ENCODE results near the gene CABP7.

CABP7 gene

DNA sequence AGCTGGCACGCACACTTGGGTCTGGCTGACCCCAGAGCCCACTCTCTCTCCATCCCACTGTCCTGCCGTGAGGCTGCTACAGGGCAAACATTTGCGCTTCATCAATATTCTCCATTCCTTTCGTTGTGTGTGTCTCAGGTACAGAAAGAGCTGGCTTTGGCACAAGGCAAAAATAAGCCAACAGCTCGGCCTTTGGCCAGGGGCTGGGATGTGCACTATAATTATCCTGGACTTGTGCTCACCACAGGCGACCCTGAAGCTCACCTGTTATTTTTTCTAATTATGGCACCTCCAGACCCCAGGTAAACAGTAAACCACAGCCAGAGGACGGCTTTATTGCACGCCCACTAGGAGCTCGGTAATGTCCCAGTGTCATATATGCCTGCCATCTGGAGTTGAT lies 36.1 kb downstream of the CABP7 start:
- Histone ChIP-seq H3K4me1 (ENCODE audit: insufficient read depth, low read length, severe bottlenecking) (no peaks in the 10 kb centered on the region), H3K9ac (ENCODE audit: low read length) (no peak overlapping the region), H3K27me3 (ENCODE audit: insufficient read depth, low read length) (no peaks in the 10 kb centered on the region), H3F3A (ENCODE audit: insufficient read depth, low read length) (no peaks in the 10 kb centered on the region), H3K27ac (ENCODE audit: low read depth, low read length, poor library complexity, severe bottlenecking) (no peak overlapping the region), H3K4me3 (ENCODE audit: low read depth, low read length, poor library complexity, severe bottlenecking) (no peak overlapping the region), H3K9me2 (ENCODE audit: low read depth, low read length) (no peaks in the 10 kb centered on the region), H2AFZ (ENCODE audit: low read length) (no peak overlapping the region), H3K36me3 (ENCODE audit: insufficient read depth, low read length) (no peaks in the 10 kb centered on the region), H3K4me2 (ENCODE audit: low read length) (no peak overlapping the region), H3K9me3 (ENCODE audit: low read length) (no peaks in the 10 kb centered on the region), H4K20me1 (ENCODE audit: insufficient read depth, low read length) (no peaks in the 10 kb centered on the region), H3K79me2 (ENCODE audit: insufficient read depth, low read length) (no peaks in the 10 kb centered on the region)
- no peak for TF ChIP-seq EZH2 (IDR thresholded peaks at IDR 0.05; ENCODE audit: borderline replicate concordance, low read length)
- TF ChIP-seq, protein P1, sequence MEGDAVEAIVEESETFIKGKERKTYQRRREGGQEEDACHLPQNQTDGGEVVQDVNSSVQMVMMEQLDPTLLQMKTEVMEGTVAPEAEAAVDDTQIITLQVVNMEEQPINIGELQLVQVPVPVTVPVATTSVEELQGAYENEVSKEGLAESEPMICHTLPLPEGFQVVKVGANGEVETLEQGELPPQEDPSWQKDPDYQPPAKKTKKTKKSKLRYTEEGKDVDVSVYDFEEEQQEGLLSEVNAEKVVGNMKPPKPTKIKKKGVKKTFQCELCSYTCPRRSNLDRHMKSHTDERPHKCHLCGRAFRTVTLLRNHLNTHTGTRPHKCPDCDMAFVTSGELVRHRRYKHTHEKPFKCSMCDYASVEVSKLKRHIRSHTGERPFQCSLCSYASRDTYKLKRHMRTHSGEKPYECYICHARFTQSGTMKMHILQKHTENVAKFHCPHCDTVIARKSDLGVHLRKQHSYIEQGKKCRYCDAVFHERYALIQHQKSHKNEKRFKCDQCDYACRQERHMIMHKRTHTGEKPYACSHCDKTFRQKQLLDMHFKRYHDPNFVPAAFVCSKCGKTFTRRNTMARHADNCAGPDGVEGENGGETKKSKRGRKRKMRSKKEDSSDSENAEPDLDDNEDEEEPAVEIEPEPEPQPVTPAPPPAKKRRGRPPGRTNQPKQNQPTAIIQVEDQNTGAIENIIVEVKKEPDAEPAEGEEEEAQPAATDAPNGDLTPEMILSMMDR (IDR thresholded peaks at IDR 0.05; ENCODE audit: low read length): no peak

DNA sequence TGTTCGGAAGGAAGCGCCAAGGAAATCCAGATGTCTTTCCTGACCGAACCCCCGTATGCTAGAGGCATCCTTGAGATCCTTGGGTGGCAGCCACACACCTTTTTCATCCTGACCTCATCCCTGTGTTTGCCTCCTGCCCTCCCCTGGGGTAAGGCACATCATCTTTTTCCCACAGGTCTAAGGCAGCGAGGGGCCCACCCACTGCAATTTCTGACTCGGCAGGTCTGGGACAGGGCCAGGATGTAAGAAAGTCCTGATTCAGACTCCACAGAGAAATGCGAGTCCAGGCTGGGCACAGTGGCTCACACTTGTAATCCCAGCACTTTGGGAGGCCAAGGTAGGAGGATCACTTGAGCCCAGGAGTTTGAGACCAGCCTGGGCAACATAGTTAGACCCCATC lies 36.5 kb downstream of the CABP7 start:
- TF ChIP-seq, protein P1 (IDR thresholded peaks at IDR 0.05; ENCODE audit: low read length): no peak
- no peak for TF ChIP-seq EZH2 (IDR thresholded peaks at IDR 0.05; ENCODE audit: borderline replicate concordance, low read length)
- Histone ChIP-seq H4K20me1 (ENCODE audit: insufficient read depth, low read length) (no peaks in the 10 kb centered on the region), H3K4me2 (ENCODE audit: low read length) (no peak overlapping the region), H2AFZ (ENCODE audit: low read length) (no peak overlapping the region), H3K4me3 (ENCODE audit: low read depth, low read length, poor library complexity, severe bottlenecking) (no peak overlapping the region), H3K4me1 (ENCODE audit: insufficient read depth, low read length, severe bottlenecking) (no peaks in the 10 kb centered on the region), H3K9me2 (ENCODE audit: low read depth, low read length) (no peaks in the 10 kb centered on the region), H3K27me3 (ENCODE audit: insufficient read depth, low read length) (no peaks in the 10 kb centered on the region), H3K79me2 (ENCODE audit: insufficient read depth, low read length) (no peaks in the 10 kb centered on the region), H3K27ac (ENCODE audit: low read depth, low read length, poor library complexity, severe bottlenecking) (no peak overlapping the region), H3K9ac (ENCODE audit: low read length) (no peak overlapping the region), H3K36me3 (ENCODE audit: insufficient read depth, low read length) (no peaks in the 10 kb centered on the region), H3K9me3 (ENCODE audit: low read length) (no peaks in the 10 kb centered on the region), H3F3A (ENCODE audit: insufficient read depth, low read length) (no peaks in the 10 kb centered on the region)

DNA sequence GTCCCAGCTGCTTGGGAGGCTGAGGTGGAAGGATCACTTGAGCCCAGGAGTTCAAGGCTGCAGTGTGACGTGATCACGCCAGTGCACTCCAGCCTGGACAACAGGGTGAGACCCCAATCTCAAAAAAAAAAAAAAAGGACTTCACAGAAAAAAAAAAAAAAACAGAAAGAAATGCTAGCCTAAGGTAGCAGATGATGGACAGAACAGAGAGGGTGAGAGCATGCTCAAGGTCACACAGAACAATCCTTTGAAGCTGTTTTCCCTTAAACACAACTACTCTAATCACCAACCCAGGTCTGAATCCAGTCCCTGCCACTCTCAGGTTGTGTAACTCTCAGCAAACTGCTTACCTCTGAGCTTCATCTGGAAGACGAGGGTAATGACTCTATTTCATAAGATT lies 37.3 kb downstream of the CABP7 start:
- H3K4me3 ChIP-seq (ENCODE audit: low read depth, low read length, poor library complexity, severe bottlenecking): no peak overlapping the region
- TF ChIP-seq EZH2 (IDR thresholded peaks at IDR 0.05; ENCODE audit: borderline replicate concordance, low read length): no peak
- TF ChIP-seq, protein P1 (IDR thresholded peaks at IDR 0.05; ENCODE audit: low read length): no peak
- no peaks in the 10 kb centered on the region for H3K4me1 ChIP-seq (ENCODE audit: insufficient read depth, low read length, severe bottlenecking)
- H3K4me2 ChIP-seq (ENCODE audit: low read length): no peak overlapping the region
- H3F3A ChIP-seq (ENCODE audit: insufficient read depth, low read length): no peaks in the 10 kb centered on the region
- H3K79me2 ChIP-seq (ENCODE audit: insufficient read depth, low read length): no peaks in the 10 kb centered on the region
- no peak overlapping the region for H3K27ac ChIP-seq (ENCODE audit: low read depth, low read length, poor library complexity, severe bottlenecking)
- no peak overlapping the region for H2AFZ ChIP-seq (ENCODE audit: low read length)
- no peaks in the 10 kb centered on the region for H3K9me3 ChIP-seq (ENCODE audit: low read length)
- H4K20me1 ChIP-seq (ENCODE audit: insufficient read depth, low read length): no peaks in the 10 kb centered on the region
- H3K9ac ChIP-seq (ENCODE audit: low read length): no peak overlapping the region
- H3K9me2 ChIP-seq (ENCODE audit: low read depth, low read length): no peaks in the 10 kb centered on the region
- no peaks in the 10 kb centered on the region for H3K36me3 ChIP-seq (ENCODE audit: insufficient read depth, low read length)
- no peaks in the 10 kb centered on the region for H3K27me3 ChIP-seq (ENCODE audit: insufficient read depth, low read length)
